Esophagus (tissue), 2 donors: ENCODE data around the gene CACNA1D. TPM values are rescaled to one million over a fixed set of nuclear protein-coding genes. Genes with fewer than 3 reads are reported as not detected.

Source experiments
- H3K27ac ChIP-seq, 2 donors: one replicate each; pipeline ENCODE4 v1.5.1; 2013; ENCODE audit warnings: low read depth in 2 of 2, mild to moderate bottlenecking in 2 of 2, inconsistent platforms in 1 of 2, low read length in 1 of 2, moderate library complexity in 1 of 2
- H3K27me3 ChIP-seq, 2 donors: one replicate each; pipeline ENCODE4 v1.6.1; 2013; ENCODE audit warnings: low read length in 2 of 2, control low read depth in 1 of 2, mild to moderate bottlenecking in 1 of 2; ENCODE audit not compliant: insufficient read depth in 2 of 2, control insufficient read depth in 1 of 2
- H3K36me3 ChIP-seq, 2 donors: one replicate each; pipeline ENCODE4 v1.6.1; 2013; ENCODE audit warnings: low read length in 1 of 2; ENCODE audit not compliant: control insufficient read depth in 2 of 2, insufficient read depth in 2 of 2
- H3K4me1 ChIP-seq, 2 donors: one replicate each; pipeline ENCODE4 v1.6.1; 2013; ENCODE audit warnings: low read length in 1 of 2; ENCODE audit not compliant: control insufficient read depth in 2 of 2, insufficient read depth in 2 of 2
- H3K4me3 ChIP-seq, 2 donors: one replicate each; pipeline ENCODE4 v1.5.1; 2013; ENCODE audit warnings: low read length in 2 of 2, mild to moderate bottlenecking in 2 of 2, low read depth in 1 of 2, moderate library complexity in 1 of 2
- H3K9me3 ChIP-seq, 2 donors: one replicate each; pipeline ENCODE4 v1.6.1; 2013; ENCODE audit warnings: mild to moderate bottlenecking in 2 of 2, low read depth in 1 of 2, low read length in 1 of 2, moderate library complexity in 1 of 2; ENCODE audit not compliant: control insufficient read depth in 2 of 2, insufficient read depth in 1 of 2
- WGBS, 2 donors: extraction: QIAGEN DNeasy Blood & Tissue Kit; methylation state at CpG; one replicate each; pipeline ENCODE4 v1.1.7; 2013; 5-methylcytosine and 5-hydroxymethylcytosine counted together
- polyA plus RNA-seq, 2 donors: library from polyadenylated mRNA; stranded (reverse); fragments of 200-250 nt; gene quantifications; one replicate each; pipeline ENCODE4 v1.2.3, GENCODE V29; 2013
- donor health status: healthy with polysubstance abuse.
- donor health status: Bipolar disorder and iron deficiency.

The CACNA1D gene
- polyA plus RNA-seq, 2 donors = 0.38 to 0.61 TPM

DNA sequence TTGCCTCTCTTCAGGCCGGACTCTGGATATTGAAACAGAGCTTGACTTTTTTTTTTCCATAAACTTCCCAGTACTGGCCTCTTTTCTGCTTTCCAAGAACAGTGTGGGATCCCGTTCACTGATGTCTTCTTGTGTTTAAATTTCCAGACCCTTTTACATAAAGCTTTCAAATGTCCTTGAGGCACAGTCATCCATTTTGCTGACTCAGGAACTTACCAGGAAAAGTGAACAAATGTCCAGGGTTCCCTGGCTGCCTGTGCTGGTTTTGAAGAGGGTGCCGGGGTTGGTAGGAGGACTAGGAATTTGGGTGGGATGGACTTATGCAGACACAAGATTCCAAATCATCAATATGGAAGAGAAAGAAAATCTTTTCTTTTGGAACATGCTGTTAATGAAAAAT is 283.7 kb downstream of the CACNA1D start:
- 91 to 97% methylated on average over 3 of the region's 3 CpGs for WGBS, 2 donors
- H3K4me3 ChIP-seq = no peak overlapping the region
- no peaks in the 10 kb centered on the region for H3K36me3 ChIP-seq
- peaks cover 0 to 2% of the 10 kb centered on the region in 2 donors for H3K4me1 ChIP-seq
- H3K9me3 ChIP-seq = no peaks in the 10 kb centered on the region
- no peak overlapping the region for H3K27ac ChIP-seq
- H3K27me3 ChIP-seq = no peaks in the 10 kb centered on the region

- Histone ChIP-seq H3K36me3 (no peaks in the 10 kb centered on the region), H3K4me3 (no peak overlapping the region), H3K27me3 (no peaks in the 10 kb centered on the region), H3K27ac (no peak overlapping the region), H3K4me1 (no peaks in the 10 kb centered on the region), H3K9me3 (no peaks in the 10 kb centered on the region)
- WGBS, 2 donors = 79 to 93% methylated on average over 4 of the region's 4 CpGs
These were observed 285.8 kb downstream of the CACNA1D start for GRCh38 chr3:53780171-53780570.

DNA sequence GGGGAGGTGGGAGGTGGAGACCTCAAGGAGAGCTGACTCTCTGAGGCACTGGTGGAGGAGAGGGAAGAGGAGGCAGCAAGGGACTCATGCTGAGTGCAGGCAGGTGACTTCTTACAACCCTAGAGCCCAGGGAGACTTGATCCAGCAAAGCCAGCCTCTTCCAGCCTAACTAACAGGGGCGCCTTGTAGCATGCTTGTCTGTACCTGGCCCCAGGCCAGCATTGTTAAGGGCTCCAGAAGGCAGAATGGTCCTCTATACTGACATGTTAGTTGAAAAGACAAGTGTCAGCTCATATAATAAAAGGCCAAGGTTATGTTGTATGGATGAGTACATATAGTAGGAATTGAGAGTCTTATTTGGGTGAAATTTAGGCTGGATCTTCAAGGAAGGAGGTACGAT is 286.4 kb downstream of the CACNA1D start:
- Histone ChIP-seq H3K9me3 (no peaks in the 10 kb centered on the region), H3K4me3 (no peak overlapping the region), H3K36me3 (no peaks in the 10 kb centered on the region), H3K27me3 (no peaks in the 10 kb centered on the region), H3K4me1 (no peaks in the 10 kb centered on the region), H3K27ac (no peak overlapping the region)
- 87 to 94% methylated on average over 2 of the region's 2 CpGs for WGBS, 2 donors

- Histone ChIP-seq H3K4me3 (no peak overlapping the region), H3K36me3 (no peaks in the 10 kb centered on the region), H3K27me3 (no peaks in the 10 kb centered on the region), H3K4me1 (no peaks in the 10 kb centered on the region), H3K27ac (no peak overlapping the region), H3K9me3 (no peaks in the 10 kb centered on the region)
- WGBS, 2 donors = 91 to 93% methylated on average over 9 of the region's 9 CpGs
These were observed 292.6 kb downstream of the CACNA1D start for GRCh38 chr3:53787016-53787415.

DNA sequence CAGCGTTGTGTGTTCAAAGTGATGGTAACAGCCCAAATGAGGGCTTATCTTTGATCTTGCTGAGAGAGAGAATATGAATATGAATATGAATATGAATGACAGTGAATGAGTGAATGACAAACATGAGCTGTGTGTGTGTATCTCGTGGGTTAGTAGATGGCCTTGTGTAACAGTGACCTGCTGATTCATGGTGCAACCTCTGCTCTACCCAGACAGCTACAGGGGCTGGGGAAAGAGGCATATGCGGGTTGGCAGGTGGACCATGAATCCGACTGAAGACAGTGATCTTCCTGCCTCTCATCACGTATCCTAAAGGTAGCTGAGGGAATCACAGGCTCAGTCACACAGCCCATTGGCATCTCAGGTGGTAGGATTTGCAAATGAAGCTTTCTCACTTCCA is 293.6 kb downstream of the CACNA1D start:
- Histone ChIP-seq H3K9me3 (no peaks in the 10 kb centered on the region), H3K27ac (no peak overlapping the region), H3K4me1 (no peaks in the 10 kb centered on the region), H3K4me3 (no peak overlapping the region), H3K36me3 (no peaks in the 10 kb centered on the region), H3K27me3 (no peaks in the 10 kb centered on the region)
- 72 to 75% methylated on average over 5 of the region's 5 CpGs for WGBS, 2 donors

- no peaks in the 10 kb centered on the region for H3K27me3 ChIP-seq
- no peak overlapping the region for H3K27ac ChIP-seq
- no peak overlapping the region for H3K4me3 ChIP-seq
- no peaks in the 10 kb centered on the region for H3K4me1 ChIP-seq
- no peaks in the 10 kb centered on the region for H3K9me3 ChIP-seq
- 89 to 91% methylated on average over 16 of the region's 16 CpGs for WGBS, 2 donors
- no peaks in the 10 kb centered on the region for H3K36me3 ChIP-seq
These were observed 295.0 kb downstream of the CACNA1D start for GRCh38 chr3:53789459-53789858.

DNA sequence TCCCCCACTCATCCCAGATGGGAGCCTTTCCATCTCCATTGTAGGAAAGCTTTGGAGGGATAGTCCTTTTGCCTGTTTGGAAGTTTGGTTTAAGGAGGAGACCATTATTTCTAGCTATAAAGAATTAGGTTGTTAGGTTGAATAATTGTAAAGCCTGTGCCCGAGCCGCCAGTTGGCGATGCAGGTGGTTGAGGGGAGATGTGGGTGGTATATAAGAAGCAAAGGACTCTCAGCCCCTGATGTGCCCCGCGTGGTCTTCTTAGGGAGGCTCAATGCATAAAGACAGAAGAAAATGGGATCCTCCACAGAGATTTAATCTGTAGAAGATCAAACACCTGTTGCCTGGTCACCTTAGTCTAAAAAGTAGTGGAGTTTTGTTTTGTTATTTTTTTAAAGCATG is 296.1 kb downstream of the CACNA1D start:
- 95 to 96% methylated on average over 5 of the region's 5 CpGs for WGBS, 2 donors
- Histone ChIP-seq H3K27me3 (no peaks in the 10 kb centered on the region), H3K9me3 (no peaks in the 10 kb centered on the region), H3K27ac (no peak overlapping the region), H3K36me3 (no peaks in the 10 kb centered on the region), H3K4me1 (no peaks in the 10 kb centered on the region), H3K4me3 (no peak overlapping the region)

DNA sequence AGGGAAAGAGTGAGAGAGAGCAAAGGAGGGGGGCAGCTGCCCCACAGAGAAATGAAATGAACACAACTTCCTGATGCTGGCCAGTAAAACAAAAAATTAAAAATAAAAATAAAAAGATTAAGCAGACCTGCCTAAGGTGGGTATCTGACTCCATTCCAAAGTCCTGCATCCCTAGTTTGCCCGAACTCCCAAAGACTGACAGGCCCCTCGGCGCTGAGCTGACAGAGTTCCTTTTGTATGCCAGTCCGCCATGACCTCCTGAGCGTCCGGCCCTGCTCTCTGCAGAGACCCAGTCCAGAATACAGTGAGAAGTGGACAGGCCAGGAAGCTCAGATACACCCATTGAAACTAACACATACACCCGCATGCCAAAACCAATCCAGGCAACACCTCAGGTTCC is 296.9 kb downstream of the CACNA1D start:
- H3K4me1 ChIP-seq = peaks cover 0 to 6% of the 10 kb centered on the region in 2 donors
- no peaks in the 10 kb centered on the region for H3K9me3 ChIP-seq
- WGBS, 2 donors = 86 to 91% methylated on average over 7 of the region's 7 CpGs
- no peaks in the 10 kb centered on the region for H3K27me3 ChIP-seq
- H3K36me3 ChIP-seq = no peaks in the 10 kb centered on the region
- no peak overlapping the region for H3K27ac ChIP-seq
- no peak overlapping the region for H3K4me3 ChIP-seq

DNA sequence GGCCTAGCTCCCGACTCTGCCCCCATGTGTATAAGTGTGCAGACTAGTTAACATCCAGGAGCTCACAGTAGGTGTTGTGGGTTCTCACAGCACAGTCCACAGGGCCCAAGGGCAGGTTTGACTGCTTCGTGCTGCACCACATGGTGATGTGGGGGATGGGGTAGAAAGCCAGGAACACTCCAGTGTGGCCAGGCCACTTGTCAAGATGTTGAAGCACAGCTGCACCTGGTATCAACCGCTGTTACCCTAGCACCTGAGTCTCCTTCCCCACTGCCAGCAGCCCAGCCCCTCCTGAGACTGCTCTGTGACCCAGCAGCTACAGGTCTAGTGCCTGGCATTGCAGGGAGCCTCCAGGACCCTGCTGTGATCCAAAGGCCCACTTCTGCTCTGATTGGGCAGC is 298.5 kb downstream of the CACNA1D start:
- no peaks in the 10 kb centered on the region for H3K36me3 ChIP-seq
- H3K4me1 ChIP-seq = peaks cover 0 to 6% of the 10 kb centered on the region in 2 donors
- 84 to 88% methylated on average over 3 of the region's 3 CpGs for WGBS, 2 donors
- H3K27me3 ChIP-seq = no peaks in the 10 kb centered on the region
- H3K4me3 ChIP-seq = no peak overlapping the region
- no peaks in the 10 kb centered on the region for H3K9me3 ChIP-seq
- H3K27ac ChIP-seq = no peak overlapping the region

- Histone ChIP-seq H3K36me3 (no peaks in the 10 kb centered on the region), H3K4me1 (peaks cover 2 to 9% of the 10 kb centered on the region in 2 donors), H3K27ac (peak overlapping the region in 1 of 2 donors; percentile 52), H3K9me3 (no peaks in the 10 kb centered on the region), H3K4me3 (no peak overlapping the region), H3K27me3 (no peaks in the 10 kb centered on the region)
- WGBS, 2 donors = 45 to 64% methylated on average over 3 of the region's 3 CpGs
These were observed 300.2 kb downstream of the CACNA1D start for GRCh38 chr3:53794597-53794996.
